Smooth muscle cell of the brain vasculature (primary cell): ENCODE data around the gene RPP14.

ENCODE experiments used
- DNase-seq: peaks from one replicate; pipeline ENCODE4 v3.0.0-alpha.2; 2012; ENCODE audit warnings: low read depth, low spot score

The RPP14 gene

DNA sequence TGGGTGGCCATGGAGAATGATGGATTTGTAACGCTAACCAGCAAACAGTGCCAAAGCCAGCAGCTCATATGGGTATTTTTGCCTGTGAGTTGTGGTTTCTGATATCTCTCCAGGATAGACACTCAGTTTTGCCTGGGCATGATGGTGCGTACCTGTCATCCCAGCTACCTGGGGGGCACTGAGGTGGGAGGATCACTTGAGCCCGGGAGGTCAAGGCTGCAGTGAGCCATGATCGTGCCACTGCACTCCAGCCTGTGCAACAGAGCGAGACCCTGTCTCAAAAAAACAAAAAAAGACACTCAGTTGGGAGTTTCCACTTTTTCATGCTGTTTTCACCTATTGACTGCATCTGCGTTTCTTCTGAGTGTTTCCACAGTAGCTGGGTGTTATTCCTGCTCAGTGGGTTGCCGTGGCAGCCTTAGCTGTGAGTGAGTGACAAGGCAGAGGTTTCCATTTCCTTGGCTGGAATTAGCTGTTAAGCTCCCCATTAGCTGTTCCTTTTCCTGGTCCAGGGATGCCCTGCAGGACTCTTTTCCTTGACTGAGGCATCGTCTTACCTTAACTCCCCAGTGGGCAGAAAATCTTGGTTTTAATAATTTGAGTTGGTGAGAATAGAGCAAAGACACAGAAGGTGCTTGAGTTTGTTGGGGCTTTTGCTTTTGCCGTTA lies 14.2 kb upstream of the RPP14 start:
- no peak for DNase-seq

DNA sequence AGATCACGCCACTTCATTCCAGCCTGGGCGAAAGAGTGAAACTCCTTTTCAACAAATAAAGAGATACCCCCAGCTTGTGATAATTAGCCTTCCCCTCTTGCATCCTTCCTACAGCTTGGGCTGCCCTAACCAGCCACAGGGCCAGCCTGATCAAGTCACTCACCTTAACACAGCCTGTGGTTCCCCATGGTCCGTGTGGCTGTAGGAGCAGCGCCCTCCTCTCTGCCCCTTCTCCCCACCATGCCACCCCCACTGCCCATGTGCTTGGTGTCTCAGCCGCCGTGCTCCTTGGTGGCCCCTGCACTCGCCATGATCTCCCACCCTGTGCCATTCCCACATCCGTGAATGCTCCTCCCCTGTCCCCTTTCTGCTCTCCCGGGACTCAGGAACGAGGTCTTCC lies 13.2 kb upstream of the RPP14 start:
- DNase-seq: no peak

- no peak for DNase-seq
These were observed 12.5 kb upstream of the RPP14 start for GRCh38 chr3:58293516-58293915.

- DNase-seq: no peak
These were observed 9.8 kb upstream of the RPP14 start for GRCh38 chr3:58296269-58296668.

- DNase-seq: no peak
These were observed 9.2 kb upstream of the RPP14 start for GRCh38 chr3:58296843-58297242.

DNA sequence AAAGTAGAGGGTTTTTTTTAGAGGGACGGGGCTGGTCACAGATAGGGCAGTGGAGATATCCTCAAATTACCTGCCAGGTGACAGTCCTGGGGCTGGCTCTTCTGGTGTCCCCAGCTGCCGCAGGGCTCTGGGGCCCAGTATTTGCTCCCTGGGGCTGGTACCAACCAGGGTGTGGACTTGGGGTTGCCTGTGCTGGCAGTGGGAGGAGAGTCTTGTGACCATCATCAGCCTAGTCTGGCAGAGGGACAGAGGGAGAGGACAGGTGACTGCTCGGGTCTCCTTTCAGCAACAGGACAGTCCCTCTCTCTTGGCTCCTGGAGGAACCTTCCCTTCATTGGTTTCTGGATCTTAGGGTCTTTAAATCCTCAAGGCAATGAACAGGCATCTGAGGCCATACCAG lies 7.9 kb upstream of the RPP14 start:
- DNase-seq: no peak

- DNase-seq: no peak
These were observed 7.0 kb upstream of the RPP14 start for GRCh38 chr3:58299075-58299474.

- DNase-seq: no peak
These were observed 6.1 kb upstream of the RPP14 start for GRCh38 chr3:58299839-58300516.

DNA sequence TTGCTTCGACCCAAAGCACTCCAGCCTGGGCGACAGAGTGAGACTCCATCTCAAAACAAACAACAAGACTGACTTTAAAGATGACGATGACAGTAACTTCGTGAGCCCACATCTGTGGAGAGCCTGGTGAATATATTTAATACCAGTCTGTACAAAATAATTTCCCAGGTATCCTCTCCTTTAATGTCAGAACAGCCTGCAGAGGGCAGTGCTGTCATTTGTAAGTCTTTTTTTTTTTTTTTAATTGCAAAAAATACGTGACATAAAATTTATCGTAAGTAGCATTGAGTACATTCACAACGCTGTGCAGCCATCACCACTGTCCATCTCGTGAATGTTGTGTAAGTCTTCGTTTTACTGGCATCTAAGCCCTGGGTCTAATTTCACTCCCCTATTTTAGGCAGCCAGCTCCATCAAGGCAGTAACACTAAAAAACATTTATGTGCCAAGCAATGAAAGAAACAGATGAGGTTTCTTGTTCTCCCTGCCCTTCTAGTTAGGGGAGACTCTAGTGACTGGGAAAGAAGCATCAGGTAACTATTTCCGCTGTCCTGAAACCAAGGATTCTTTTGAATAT lies 1.7 kb downstream of the RPP14 start:
- no peak for DNase-seq

DNA sequence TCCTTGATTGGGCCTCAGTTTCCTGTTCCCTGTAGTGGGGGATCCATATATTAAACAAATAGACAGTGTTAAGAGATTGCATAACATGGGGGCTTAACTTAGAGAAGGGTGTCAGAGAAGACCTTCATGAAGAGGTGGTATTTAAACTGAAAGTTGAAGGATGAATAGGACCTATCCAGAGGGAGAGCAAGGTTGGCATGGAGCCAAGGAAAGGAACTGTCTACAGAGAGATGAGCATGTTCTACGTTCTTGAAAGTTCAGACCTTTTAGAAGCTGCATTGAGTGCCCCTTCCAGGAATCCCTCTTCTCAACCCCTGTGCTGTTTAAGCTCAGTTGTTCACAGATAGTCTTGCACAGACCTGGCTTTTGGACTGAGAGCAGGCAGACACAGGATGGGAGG lies 2.7 kb downstream of the RPP14 start:
- no peak for DNase-seq

- DNase-seq: no peak
These were observed 11.8 kb downstream of the RPP14 start for GRCh38 chr3:58317811-58318210.

DNA sequence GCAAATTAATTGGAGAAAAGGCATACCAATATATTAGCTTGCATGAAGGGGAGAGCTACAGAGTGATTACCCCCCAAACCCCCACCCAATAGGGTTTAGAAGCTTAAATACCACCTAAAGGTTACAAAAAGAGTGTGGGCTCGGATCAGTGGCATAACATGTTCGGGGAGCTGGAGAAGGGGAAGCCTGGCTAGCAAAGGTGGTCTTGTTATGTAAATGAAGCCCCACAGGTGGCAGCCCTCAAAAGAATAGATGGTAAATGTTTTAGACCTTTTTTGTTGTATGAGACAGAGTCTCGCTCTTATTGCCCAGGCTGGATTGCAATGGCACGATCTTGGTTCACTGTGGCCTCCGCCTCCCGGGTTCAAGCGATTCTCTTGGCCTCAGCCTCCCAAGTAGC lies 15.7 kb downstream of the RPP14 start:
- DNase-seq: no peak

DNA sequence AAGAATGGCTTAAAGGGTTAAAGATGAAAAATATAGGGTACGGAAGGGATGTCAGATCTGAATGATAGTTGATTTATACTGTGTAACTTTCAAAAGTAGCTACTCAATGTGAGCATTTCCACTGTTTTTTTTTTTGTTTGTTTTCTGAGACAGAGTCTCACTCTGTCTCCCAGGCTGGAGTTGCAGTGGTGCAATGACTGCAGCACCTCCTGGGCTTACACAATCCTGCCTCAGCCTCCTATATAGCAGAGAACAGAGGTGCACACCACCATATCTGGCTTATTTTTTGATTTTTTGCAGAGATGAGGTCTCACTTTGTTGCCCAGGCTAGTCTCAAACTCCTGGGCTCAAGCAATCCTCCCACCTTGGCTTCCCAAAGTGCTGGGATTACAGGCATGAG lies 16.7 kb downstream of the RPP14 start:
- DNase-seq: no peak

DNA sequence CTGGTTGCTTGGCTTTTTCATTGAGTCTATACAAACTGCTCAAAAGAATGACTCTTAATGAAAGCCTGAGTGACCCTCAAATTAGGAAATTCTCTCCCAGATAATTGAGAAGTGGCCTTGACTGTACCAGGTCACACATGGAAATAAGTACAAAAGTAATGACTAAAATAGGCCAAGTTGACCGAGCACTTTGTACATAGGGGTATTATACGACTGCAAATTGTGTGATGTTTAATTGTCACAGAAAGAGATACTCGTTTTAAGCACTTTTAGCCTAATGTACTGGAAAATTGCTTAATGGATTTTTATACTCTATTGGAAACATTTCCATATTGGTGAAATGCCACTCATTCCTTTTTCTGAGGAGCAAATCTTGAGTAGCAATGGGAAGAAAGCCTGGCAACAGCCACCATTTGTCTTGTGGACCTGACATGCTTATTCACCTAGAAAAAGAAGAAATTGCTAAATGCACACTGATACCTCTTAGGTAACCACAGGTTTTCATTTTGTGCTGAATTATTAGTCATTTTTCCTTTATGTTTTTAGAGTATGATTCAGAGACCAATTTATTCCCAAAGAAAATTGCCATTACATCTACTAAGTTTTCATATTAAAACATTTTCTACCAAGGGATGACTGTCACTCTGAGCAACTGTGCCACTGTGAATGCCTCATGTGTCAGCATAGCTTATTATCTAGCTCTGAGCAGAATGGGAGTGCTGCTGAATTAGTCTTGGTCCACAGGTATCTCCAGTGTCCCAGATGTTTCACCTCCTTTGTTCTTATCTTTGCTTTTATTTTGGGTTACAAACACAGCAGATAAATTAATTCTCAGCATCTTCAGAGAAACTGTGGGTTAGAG lies 17.7 kb downstream of the RPP14 start:
- DNase-seq: no peak

- DNase-seq: no peak
These were observed 18.6 kb downstream of the RPP14 start for GRCh38 chr3:58324391-58325390.

DNA sequence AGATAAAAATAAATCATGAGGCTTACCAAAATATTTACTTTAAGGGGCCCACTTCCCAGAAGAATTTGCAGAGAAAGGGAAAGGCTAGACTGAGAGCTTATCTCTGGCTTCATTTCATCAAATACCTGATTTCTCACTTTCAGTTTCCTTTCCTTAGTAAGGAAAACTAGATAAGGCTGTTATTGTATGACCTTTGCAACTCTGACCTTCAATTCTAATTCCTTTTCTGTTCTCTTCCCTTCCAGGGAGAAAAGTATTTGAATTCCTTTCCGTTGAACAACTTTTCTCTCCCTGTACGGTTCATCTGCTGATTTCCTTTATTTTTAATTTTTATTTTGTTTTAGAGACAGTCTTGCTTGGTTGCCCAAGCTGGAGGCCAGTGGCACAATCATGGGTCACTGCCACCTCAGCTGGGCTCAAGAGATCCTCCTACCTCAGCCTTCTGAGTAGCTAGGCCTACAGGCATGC lies 19.5 kb downstream of the RPP14 start:
- no peak for DNase-seq

GRCh38 chr3:58326267-58326900 lies 20.3 kb downstream of the RPP14 start:
- DNase-seq: no peak

- no peak for DNase-seq
These were observed 23.3 kb downstream of the RPP14 start for GRCh38 chr3:58329150-58329921.

DNA sequence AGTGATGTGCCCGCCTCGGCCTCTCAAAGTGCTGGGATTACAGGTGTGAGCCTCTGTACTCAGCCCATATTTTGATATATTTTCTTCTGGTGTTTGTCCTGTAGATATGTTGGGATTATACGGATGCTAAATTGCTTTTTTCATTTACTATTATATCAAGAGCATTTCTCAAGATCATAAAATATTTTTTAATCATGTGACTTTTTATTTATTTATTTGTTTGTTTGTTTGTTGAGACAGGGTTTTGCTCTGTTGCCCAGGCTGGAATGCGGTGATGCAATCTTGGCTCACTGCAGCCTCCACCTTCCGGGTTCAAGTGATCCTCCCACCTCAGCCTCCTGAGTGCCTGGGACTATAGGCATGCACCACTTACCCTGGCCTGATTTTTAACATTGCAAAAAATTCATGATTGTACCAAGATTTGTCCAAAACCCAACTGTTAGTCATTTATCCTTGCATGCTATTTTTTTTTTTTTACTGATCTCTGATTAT lies 23.9 kb downstream of the RPP14 start:
- DNase-seq: no peak
